Activated CD8-positive, alpha-beta memory T cell treated with anti-CD3 and anti-CD28 coated beads for 1 hour (primary cell): ENCODE results near the gene LMBRD1.
"Not testable (repeated sequence)": the region's sequence is repeated elsewhere in the genome, so short reads cannot be mapped to it uniquely, and the experiment has no call there.

Experiments used
- DNase-seq, 2 donors: peaks; one replicate each; pipeline ENCODE4 v3.0.0-alpha.2; 2020; ENCODE audit warnings: low read depth in 1 of 2; ENCODE audit errors: extremely low read depth in 1 of 2

The LMBRD1 gene

GRCh38 chr6:69756907-69757306 lies 39.9 kb downstream of the LMBRD1 start:
- DNase-seq = no peak

- no peak for DNase-seq
Observed at GRCh38 chr6:69756366-69756765, 40.4 kb downstream of the LMBRD1 start.

- DNase-seq = no peak
Observed at GRCh38 chr6:69735027-69735426, 61.8 kb downstream of the LMBRD1 start.

DNA sequence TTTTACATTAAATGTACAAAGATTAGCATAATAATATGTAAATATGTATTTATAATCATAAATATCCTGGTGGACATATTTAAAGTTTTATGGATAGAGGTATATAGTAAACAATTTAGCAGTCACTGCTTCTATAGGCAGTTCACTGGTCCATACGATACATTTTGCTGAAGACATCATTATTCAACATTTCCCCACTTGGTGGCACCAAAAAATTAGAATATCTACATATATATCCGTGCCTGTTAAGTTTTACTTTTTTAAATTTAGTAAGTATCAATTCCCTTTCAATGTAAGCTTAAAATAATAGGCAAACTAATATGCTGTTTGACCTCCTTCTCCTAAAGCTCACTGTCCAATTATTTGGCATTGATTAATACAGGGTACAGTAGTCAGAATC lies 64.2 kb downstream of the LMBRD1 start:
- no peak for DNase-seq

DNA sequence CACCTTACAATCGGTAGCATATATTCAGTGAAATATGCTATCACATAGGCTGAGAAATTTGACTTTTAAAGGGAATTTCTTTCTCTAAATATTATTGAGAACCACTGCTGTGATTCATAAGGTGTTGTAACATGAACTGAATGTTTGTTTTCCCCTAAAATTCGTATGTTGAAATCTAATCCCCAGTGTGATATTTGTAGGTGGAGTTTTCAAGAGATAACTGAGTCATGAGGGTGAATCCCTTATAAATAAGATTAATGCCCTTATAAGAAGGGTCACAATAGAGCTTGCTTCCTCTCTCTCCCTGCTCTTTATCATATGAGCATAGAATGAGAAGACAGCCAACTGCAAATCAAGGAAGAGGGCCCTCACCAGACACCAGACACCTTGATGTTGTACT lies 64.8 kb downstream of the LMBRD1 start:
- DNase-seq = no peak

- no peak for DNase-seq
Observed at GRCh38 chr6:69729870-69730449, 66.8 kb downstream of the LMBRD1 start.

- DNase-seq = no peak
Observed at GRCh38 chr6:69722683-69723082, 74.1 kb downstream of the LMBRD1 start.

GRCh38 chr6:69719602-69720193 lies 77.1 kb downstream of the LMBRD1 start:
- DNase-seq = no peak

DNA sequence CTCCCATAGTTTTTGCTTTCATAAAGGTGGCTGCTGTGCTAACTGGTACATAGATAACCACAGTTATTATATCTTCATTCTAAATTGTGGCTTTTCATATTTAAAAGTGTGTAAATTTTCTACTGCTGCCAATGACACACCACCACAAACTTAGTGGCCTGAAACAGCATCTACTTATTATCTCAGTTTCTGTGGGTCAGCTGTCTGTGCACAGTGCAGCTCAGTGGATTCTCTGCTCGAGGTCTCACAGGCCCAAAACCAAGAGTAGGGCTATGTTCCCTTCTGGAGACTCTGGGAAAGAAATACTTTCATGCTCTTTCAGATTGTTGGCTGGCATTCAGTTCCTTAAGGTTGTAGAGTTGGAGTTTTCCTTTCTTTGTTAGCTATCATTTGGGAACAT lies 90.1 kb downstream of the LMBRD1 start:
- no peak for DNase-seq

GRCh38 chr6:69705954-69706353 lies 90.9 kb downstream of the LMBRD1 start:
- DNase-seq = no peak

GRCh38 chr6:69704916-69705315 lies 91.9 kb downstream of the LMBRD1 start:
- DNase-seq = no peak

DNA sequence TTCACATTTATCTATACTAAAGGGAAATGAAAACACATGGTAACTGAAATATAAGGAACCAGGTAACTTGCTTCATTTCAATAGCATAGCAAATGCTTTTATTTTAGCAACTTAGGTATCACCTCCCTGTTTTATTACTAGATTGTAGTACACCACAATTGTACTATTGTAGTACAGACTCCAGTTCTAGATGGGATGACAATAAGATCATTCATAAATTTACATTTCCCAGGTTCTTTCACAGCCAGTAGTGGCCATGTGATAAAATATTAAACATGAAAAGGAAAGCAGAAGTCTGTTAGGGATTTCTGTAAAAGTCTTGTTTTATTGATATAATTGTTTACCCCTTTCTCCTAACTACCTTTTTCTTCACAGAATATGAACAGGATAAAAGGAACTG lies 97.2 kb downstream of the LMBRD1 start:
- DNase-seq = no peak

DNA sequence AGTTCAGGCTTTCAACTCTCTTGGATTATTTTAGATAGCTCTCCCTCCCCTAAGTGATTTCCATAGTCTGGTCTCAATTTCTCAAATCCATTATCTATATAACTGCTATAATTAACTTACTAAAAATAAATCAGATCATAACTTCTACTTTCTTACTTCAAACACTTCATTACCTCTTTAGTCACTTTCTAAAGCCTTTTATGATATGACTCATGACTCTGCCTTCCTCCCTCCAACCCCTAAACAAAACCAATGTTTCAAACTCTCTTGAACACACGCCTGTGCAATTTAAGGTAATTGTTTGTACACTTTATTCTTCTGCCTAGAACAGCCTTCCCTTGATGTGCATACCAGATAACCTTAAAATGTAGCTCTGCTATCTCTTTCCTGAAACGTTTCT lies 100.5 kb downstream of the LMBRD1 start:
- no peak for DNase-seq

DNA sequence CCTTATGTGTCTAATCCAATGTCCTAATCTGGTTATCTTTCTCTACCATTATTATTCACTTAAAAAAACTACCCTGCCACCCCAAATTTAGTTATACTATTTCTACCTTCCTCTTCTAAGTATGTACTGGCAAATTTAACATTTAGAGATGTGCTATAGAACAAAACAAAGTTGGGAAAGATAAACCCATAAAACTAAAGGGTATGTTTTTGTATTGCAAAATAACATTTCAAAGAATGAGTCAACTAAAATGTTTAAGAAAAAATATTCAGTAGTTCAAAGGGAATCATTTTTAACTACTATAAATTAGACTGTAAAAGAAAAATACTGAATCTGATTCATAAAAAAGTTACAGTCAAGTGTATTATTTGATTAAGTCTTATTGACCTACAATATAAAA lies 103.0 kb downstream of the LMBRD1 start:
- no peak for DNase-seq

- no peak for DNase-seq
Observed at GRCh38 chr6:69690986-69691385, 105.8 kb downstream of the LMBRD1 start.

- DNase-seq = no peak
Observed at GRCh38 chr6:69680302-69680701, 116.5 kb downstream of the LMBRD1 start.

GRCh38 chr6:69673298-69673697 lies 123.5 kb downstream of the LMBRD1 start:
- no peak for DNase-seq

DNA sequence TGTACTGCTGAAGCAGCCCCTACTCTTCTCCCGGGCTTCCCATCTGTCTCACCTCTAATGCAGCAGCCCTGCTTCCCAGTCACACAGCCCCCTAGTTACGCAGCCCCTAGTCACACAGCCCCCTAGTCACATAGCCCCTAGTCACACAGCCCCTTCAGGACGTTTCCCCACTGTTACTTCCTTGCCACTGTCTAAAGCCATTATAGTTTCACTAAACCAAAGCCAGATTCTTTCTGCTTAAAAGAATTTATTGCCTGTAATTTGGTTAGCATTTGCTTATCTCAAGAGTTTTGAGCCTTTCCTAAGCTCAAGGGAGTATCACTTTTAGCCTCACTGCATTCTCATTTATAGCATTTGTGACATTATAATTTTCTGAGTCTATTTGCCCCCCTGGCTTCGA lies 127.9 kb downstream of the LMBRD1 start:
- DNase-seq = no peak

GRCh38 chr6:69666779-69667178 lies 130.0 kb downstream of the LMBRD1 start:
- DNase-seq = not testable (repeated sequence)

DNA sequence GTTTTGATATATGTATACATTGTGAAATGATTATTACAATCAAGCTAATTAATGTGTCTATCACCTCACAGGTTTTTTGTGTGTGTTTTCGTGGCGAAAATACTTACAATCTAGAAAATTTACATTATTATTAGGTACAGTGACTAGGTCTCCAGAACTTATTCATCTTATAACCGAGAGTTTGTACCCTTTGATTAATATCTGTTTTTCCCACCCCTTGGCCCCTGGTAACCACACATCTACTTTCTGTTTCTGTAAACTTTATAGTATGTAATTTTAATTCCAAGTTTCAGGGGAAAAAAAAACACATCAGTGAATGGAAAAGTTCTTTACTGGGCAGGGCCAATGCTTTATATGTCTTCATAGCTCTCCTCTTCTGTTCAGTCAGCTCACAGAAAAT lies 131.4 kb downstream of the LMBRD1 start:
- DNase-seq = no peak

DNA sequence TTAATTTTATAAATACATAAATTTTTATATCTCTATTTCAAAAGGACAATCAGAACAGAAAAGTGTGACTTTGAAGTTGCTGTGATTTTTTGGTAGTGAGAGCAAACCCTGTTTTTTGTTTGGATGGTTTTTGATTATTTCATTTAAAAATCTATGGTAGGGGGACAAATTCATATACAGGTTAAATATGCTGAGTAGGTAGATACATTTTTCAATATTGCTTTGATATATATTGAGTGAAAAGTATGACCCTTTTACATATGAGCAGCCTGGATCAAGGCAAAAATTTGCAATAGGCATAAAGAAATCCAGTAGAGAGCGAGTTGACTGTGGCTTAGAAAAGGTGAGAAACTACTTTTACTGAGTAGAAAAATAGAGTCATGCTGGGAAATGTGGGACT lies 132.3 kb downstream of the LMBRD1 start:
- DNase-seq = no peak

- DNase-seq = no peak
Observed at GRCh38 chr6:69663215-69663614, 133.6 kb downstream of the LMBRD1 start.

DNA sequence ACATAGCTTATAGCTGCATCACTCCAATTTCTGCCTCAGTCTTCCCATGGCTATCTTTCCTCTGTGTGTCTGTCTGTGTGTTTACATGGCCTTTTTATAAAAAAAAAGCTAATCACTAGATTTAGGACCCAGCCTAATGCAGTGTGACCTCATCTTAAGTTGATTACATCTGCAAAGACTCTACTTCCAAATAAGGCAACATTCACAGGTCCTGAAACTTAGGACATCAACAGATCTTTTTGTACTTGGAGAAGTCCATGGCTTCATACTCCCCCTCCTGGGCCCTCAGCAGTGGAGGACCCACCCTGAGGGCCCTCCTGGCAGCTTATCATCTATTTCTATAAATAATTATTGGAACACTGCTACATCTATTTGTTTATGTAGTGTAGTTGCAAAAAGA lies 146.1 kb downstream of the LMBRD1 start:
- no peak for DNase-seq
